Caco-2 (cell line): ENCODE measurements around the gene PPP1R2. TPM values are rescaled to one million over a fixed set of nuclear protein-coding genes. Genes with fewer than 3 reads are reported as not detected.

Source experiments
- BruUV-seq: library from RNA; stranded (reverse); fragments of 400-500 nt; replicated peaks from 2 replicates; lab custom pipeline; 2021; lab: Mats Ljungman, UMichigan
- CTCF ChIA-PET: fragments of 300-600 bp; sonication (Branson Sonifier 250); formaldehyde crosslinking; loops from one replicate; lab custom pipeline; 2022; ENCODE audit warnings: antibody characterized with exemption; lab: Charles Lee
- POLR2A ChIA-PET: fragments of 300-600 bp; sonication (Branson Sonifier 250); formaldehyde crosslinking; loops from one replicate; lab custom pipeline; 2022; ENCODE audit warnings: antibody characterized with exemption; lab: Charles Lee
- DNase-seq, 2 experiments: peaks; one replicate each; pipeline versions ENCODE4 v3.0.0 to v3.0.0-alpha.2; 2020 to 2022
- H3K27me3 ChIP-seq: replicated peaks from 2 replicates; pipeline ENCODE4 v1.6.0; 2011; ENCODE audit warnings: low read length; ENCODE audit not compliant: control insufficient read depth, insufficient read depth
- H3K36me3 ChIP-seq: 2 replicates; pipeline ENCODE4 v1.5.1; 2011; ENCODE audit warnings: low read length; ENCODE audit not compliant: control insufficient read depth, insufficient read depth
- H3K4me1 ChIP-seq: fragments of 250-450 bp; sonication (Bioruptor Pico); 2 replicates; pipeline ENCODE4 v1.5.1; 2020; ENCODE audit warnings: mild to moderate bottlenecking
- H3K4me3 ChIP-seq: 2 replicates; pipeline ENCODE4 v1.5.1; 2011; ENCODE audit warnings: low read depth, mild to moderate bottlenecking, control low read depth, low read length
- H3K9me3 ChIP-seq: fragments of 250-450 bp; sonication (Bioruptor Pico); 2 replicates; pipeline ENCODE4 v1.5.1; 2020; ENCODE audit warnings: mild to moderate bottlenecking, moderate library complexity
- H3K27ac Mint-ChIP-seq: one replicate; pipeline ENCODE4 v1.8.0; 2022; ENCODE audit warnings: mixed read lengths; ENCODE audit not compliant: unreplicated experiment
- H3K27me3 Mint-ChIP-seq: one replicate; pipeline ENCODE4 v1.8.0; 2022; ENCODE audit warnings: mixed read lengths; ENCODE audit not compliant: insufficient read depth, unreplicated experiment
- H3K36me3 Mint-ChIP-seq: one replicate; pipeline ENCODE4 v1.8.0; 2022; ENCODE audit warnings: mild to moderate bottlenecking, mixed read lengths; ENCODE audit not compliant: insufficient read depth, unreplicated experiment
- H3K4me1 Mint-ChIP-seq: one replicate; pipeline ENCODE4 v1.8.0; 2022; ENCODE audit warnings: low read depth, mixed read lengths; ENCODE audit not compliant: unreplicated experiment
- H3K4me3 Mint-ChIP-seq: one replicate; pipeline ENCODE4 v1.8.0; 2022; ENCODE audit warnings: mild to moderate bottlenecking, moderate library complexity, mixed read lengths; ENCODE audit not compliant: unreplicated experiment
- H3K9me3 Mint-ChIP-seq: one replicate; pipeline ENCODE4 v1.8.0; 2022; ENCODE audit warnings: mixed read lengths; ENCODE audit not compliant: unreplicated experiment
- CTCF ChIP-seq, 2 experiments: fragments of 200-600 bp in 1 of 2; IDR thresholded peaks; 1 replicate in 1 of 2; 2 replicates in 1 of 2; pipeline versions ENCODE4 v1.5.1 to v1.8.0; 2011 to 2022; ENCODE audit warnings: antibody characterized with exemption in 1 of 2, control low read depth in 1 of 2, inconsistent platforms in 1 of 2, low read depth in 1 of 2, low read length in 1 of 2, mild to moderate bottlenecking in 1 of 2, moderate library complexity in 1 of 2; ENCODE audit not compliant: insufficient read depth in 1 of 2, severe bottlenecking in 1 of 2, unreplicated experiment in 1 of 2
- intact Hi-C: fragments of 100-400 bp; cut with micrococcal nuclease; formaldehyde crosslinking; loops from one replicate; pipeline ENCODE4 v1.10.0; 2022; ENCODE audit not compliant: unreplicated experiment
- total RNA-seq: library from RNA; stranded (reverse); gene quantifications from 2 replicates; pipeline ENCODE4 v1.2.3, GENCODE V29; 2022

Gene PPP1R2
- total RNA-seq, 1 experiment from 2014 or later: 150 TPM

- Histone ChIP-seq H3K4me3 (no peak overlapping the region), H3K9me3 (no peaks in the 10 kb centered on the region), H3K4me1 (peaks cover 25% of the 10 kb centered on the region), H3K27me3 (no peaks in the 10 kb centered on the region), H3K36me3 (no peaks in the 10 kb centered on the region)
- Mint-ChIP-seq H3K27me3 (no peaks in the 10 kb centered on the region), H3K36me3 (no peaks in the 10 kb centered on the region), H3K27ac (no peak overlapping the region), H3K4me3 (no peak overlapping the region), H3K9me3 (no peaks in the 10 kb centered on the region), H3K4me1 (peaks cover 13% of the 10 kb centered on the region)
- ChIA-PET CTCF (no interaction called here), POLR2A (no interaction called here)
- intact Hi-C loops: no loop called here
- no TSS peak for BruUV-seq
- TF ChIP-seq CTCF (IDR thresholded peaks at IDR 0.05; ENCODE audit: insufficient read depth in 1 of 2, low read depth in 1 of 2, low read length in 1 of 2, severe bottlenecking in 1 of 2, unreplicated experiment in 1 of 2): no peak
- no peak for DNase-seq
Measured at GRCh38 chr3:195563317-195563716, 20.2 kb upstream of the PPP1R2 start.

- no peak for DNase-seq
- Histone ChIP-seq H3K27me3 (no peaks in the 10 kb centered on the region), H3K36me3 (no peaks in the 10 kb centered on the region), H3K4me3 (no peak overlapping the region), H3K9me3 (no peaks in the 10 kb centered on the region), H3K4me1 (peaks cover 28% of the 10 kb centered on the region)
- POLR2A ChIA-PET: no interaction called here
- H3K4me3 Mint-ChIP-seq: no peak overlapping the region
- intact Hi-C loops: no loop called here
- no TSS peak for BruUV-seq
- H3K36me3 Mint-ChIP-seq: peaks cover 14% of the 10 kb centered on the region
- H3K9me3 Mint-ChIP-seq: peaks cover 9% of the 10 kb centered on the region
- CTCF ChIA-PET: no interaction called here
- peaks cover 12% of the 10 kb centered on the region for H3K4me1 Mint-ChIP-seq
- no peaks in the 10 kb centered on the region for H3K27me3 Mint-ChIP-seq
- H3K27ac Mint-ChIP-seq: no peak overlapping the region
- no peak for TF ChIP-seq CTCF (IDR thresholded peaks at IDR 0.05; ENCODE audit: insufficient read depth in 1 of 2, low read depth in 1 of 2, low read length in 1 of 2, severe bottlenecking in 1 of 2, unreplicated experiment in 1 of 2)
Measured at GRCh38 chr3:195559723-195560409, 16.7 kb upstream of the PPP1R2 start.

- Histone ChIP-seq H3K4me3 (no peak overlapping the region), H3K27me3 (no peaks in the 10 kb centered on the region), H3K4me1 (peaks cover 28% of the 10 kb centered on the region), H3K36me3 (no peaks in the 10 kb centered on the region), H3K9me3 (no peaks in the 10 kb centered on the region)
- peak; percentile 48 to 71 for TF ChIP-seq CTCF (IDR thresholded peaks at IDR 0.05; ENCODE audit: insufficient read depth in 1 of 2, low read depth in 1 of 2, low read length in 1 of 2, severe bottlenecking in 1 of 2, unreplicated experiment in 1 of 2)
- Mint-ChIP-seq H3K36me3 (peaks cover 14% of the 10 kb centered on the region), H3K27me3 (no peaks in the 10 kb centered on the region), H3K27ac (no peak overlapping the region), H3K4me1 (peaks cover 13% of the 10 kb centered on the region), H3K9me3 (peaks cover 9% of the 10 kb centered on the region), H3K4me3 (no peak overlapping the region)
- intact Hi-C loops: loop anchor here (1.0 kb wide), 1 partner anchor 292 kb away; no protein-coding TSS in a partner anchor
- BruUV-seq: no TSS peak
- ChIA-PET POLR2A (no interaction called here), CTCF (interaction anchor here (0.5 kb wide), 1 partner anchor 25 kb away, joined by 3 read pairs; the partner anchor contains the start of gene APOD)
- DNase-seq: peak; percentile 70 to 71
Measured at GRCh38 chr3:195558602-195559001, 15.5 kb upstream of the PPP1R2 start.
